PFSK-1 (cell line): ENCODE data around the gene PRSS27.

Experiments
- FOXP2 ChIP-seq: optimal IDR thresholded peaks from 2 replicates; pipeline ENCODE3; 2011; ENCODE audit warnings: borderline replicate concordance, control low read depth, inconsistent platforms; ENCODE audit not compliant: insufficient read depth; ENCODE audit errors: extremely low read length, extremely low read depth
- POLR2AphosphoS5 ChIP-seq: IDR thresholded peaks from 2 replicates; pipeline ENCODE4 v1.6.1; 2012; ENCODE audit warnings: low read depth, mild to moderate bottlenecking, control low read depth, low read length, moderate library complexity
- REST ChIP-seq, 2 experiments: IDR thresholded peaks; 2 replicates each; pipeline versions ENCODE4 v1.6.1 to v1.8.0; 2011 to 2012; ENCODE audit warnings: low read depth in 2 of 2, low read length in 2 of 2, control low read depth in 1 of 2, inconsistent platforms in 1 of 2, mild to moderate bottlenecking in 1 of 2, moderate library complexity in 1 of 2; ENCODE audit not compliant: insufficient read depth in 1 of 2
- SIN3A ChIP-seq: IDR thresholded peaks from 2 replicates; pipeline ENCODE4 v1.6.1; 2012; ENCODE audit warnings: mild to moderate bottlenecking, low read length, moderate library complexity, borderline replicate concordance; ENCODE audit not compliant: insufficient read depth
- TAF1 ChIP-seq: IDR thresholded peaks from 2 replicates; pipeline ENCODE4 v1.6.1; 2012; ENCODE audit warnings: low read length, control low read depth, borderline replicate concordance; ENCODE audit not compliant: insufficient read depth

The PRSS27 gene

GRCh38 chr16:2762711-2763110 lies 42.7 kb upstream of the PRSS27 start:
- no peak for TF ChIP-seq FOXP2
- no peak for TF ChIP-seq SIN3A
- no peak for TF ChIP-seq POLR2AphosphoS5
- no peak for TF ChIP-seq REST (IDR thresholded peaks at IDR 0.05; ENCODE audit: insufficient read depth in 1 of 2, low read depth in 2 of 2, low read length in 2 of 2)
- no peak for TF ChIP-seq TAF1

DNA sequence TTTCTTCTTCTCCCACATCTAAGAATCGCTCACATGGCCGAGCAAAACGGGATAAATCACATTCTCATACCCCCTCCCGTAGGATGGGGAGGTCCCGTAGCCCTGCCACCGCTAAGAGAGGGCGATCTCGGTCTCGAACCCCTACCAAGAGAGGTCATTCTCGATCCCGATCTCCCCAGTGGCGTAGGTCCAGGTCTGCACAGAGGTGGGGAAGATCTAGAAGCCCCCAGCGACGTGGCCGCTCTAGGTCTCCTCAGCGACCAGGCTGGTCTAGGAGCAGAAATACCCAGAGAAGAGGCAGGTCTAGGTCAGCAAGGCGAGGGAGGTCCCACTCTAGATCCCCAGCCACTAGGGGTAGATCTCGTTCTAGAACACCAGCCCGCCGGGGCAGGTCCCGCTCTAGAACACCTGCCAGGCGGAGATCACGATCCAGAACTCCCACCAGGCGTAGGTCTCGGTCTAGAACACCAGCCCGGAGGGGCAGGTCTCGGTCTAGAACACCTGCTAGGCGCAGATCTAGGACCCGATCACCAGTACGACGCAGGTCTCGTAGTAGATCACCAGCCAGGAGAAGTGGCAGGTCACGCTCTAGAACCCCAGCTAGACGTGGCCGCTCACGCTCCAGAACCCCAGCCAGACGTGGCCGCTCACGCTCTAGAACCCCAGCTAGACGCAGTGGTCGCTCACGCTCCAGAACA lies 42.0 kb upstream of the PRSS27 start:
- TF ChIP-seq SIN3A: no peak
- TF ChIP-seq POLR2AphosphoS5: no peak
- no peak for TF ChIP-seq REST (IDR thresholded peaks at IDR 0.05; ENCODE audit: insufficient read depth in 1 of 2, low read depth in 2 of 2, low read length in 2 of 2)
- no peak for TF ChIP-seq TAF1
- TF ChIP-seq FOXP2: no peak

- TF ChIP-seq TAF1 (no peak), FOXP2 (no peak), POLR2AphosphoS5 (no peak), SIN3A (no peak), REST (IDR thresholded peaks at IDR 0.05; ENCODE audit: insufficient read depth in 1 of 2, low read depth in 2 of 2, low read length in 2 of 2) (no peak)
Observed at GRCh38 chr16:2761472-2761871, 41.4 kb upstream of the PRSS27 start.

GRCh38 chr16:2757344-2757743 lies 37.3 kb upstream of the PRSS27 start:
- no peak for TF ChIP-seq REST (IDR thresholded peaks at IDR 0.05; ENCODE audit: insufficient read depth in 1 of 2, low read depth in 2 of 2, low read length in 2 of 2)
- no peak for TF ChIP-seq POLR2AphosphoS5
- no peak for TF ChIP-seq SIN3A
- no peak for TF ChIP-seq FOXP2
- no peak for TF ChIP-seq TAF1

- no peak for TF ChIP-seq REST (IDR thresholded peaks at IDR 0.05; ENCODE audit: insufficient read depth in 1 of 2, low read depth in 2 of 2, low read length in 2 of 2)
- no peak for TF ChIP-seq POLR2AphosphoS5
- TF ChIP-seq TAF1: no peak
- TF ChIP-seq FOXP2: no peak
- TF ChIP-seq SIN3A: no peak
Observed at GRCh38 chr16:2756288-2757015, 36.4 kb upstream of the PRSS27 start.
